Cortex of kidney (tissue), 1 donor: ENCODE results near the gene MBP.

Experiments used
- DNase-seq: peaks from one replicate; lab custom pipeline; 2025; lab: John Stamatoyannopoulos, UW

Gene MBP

DNA sequence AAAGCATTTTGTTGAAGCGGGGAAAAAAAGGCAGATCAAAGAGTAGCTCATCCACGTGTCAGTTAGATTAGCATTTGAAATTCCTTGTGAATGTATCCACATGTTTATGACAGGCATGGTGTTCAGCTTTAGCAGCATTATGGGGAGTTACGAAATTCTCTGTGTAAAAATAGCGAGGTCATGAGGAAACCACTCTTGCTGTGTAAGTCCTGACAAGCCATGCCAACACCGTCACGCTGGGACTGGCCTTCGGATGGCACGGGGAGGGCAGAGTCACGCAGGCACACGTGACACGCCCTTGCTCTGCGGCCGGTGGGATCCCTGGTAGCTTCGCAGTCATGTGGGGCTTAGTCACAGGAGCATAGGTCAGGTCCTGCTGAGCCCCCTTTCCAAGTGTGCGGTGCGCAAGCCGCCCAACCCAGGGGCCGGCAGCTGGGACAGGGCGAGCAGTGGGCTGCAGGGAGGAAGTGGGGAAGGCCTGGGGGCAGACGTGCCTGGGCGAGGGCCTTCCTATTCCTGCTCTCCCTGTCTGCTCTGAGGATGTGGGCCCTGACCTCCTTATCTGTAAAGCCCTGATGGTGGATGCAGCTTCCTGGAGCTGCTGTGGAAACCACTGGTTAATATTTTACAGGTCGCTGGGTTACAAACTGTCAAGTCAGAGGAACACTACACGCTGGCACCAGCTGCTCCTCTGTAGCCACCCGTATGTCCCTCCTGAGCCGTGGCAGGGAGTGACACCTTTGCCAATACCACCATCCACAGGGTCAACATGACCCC is 18.0 kb downstream of the MBP start:
- DNase-seq, result no peak

- no peak for DNase-seq
Observed at GRCh38 chr18:77114152-77114414, 18.5 kb downstream of the MBP start.

- DNase-seq, result no peak
Observed at GRCh38 chr18:77113361-77114151, 19.0 kb downstream of the MBP start.

DNA sequence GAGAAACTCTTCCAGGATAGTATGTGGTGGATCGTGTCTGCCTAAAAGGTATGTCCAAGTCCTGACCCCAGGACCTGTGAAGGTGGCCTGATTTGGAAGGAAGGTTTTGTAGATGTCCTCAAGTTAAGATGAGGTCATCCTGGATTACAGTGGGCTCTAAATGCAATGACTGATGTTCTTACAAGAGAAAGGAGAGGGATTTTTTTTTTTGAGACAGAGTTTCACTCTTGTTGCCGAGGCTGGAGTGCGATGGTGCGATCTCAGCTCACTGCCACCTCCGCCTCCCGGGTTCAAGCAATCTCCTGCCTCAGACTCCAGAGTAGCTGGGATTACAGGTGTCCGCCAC is 19.9 kb downstream of the MBP start:
- DNase-seq, result no peak

GRCh38 chr18:77111951-77112746 is 20.4 kb downstream of the MBP start:
- DNase-seq, result no peak

- DNase-seq, result no peak
Observed at GRCh38 chr18:77111449-77111848, 21.1 kb downstream of the MBP start.

GRCh38 chr18:77110936-77111335 is 21.6 kb downstream of the MBP start:
- DNase-seq, result no peak

GRCh38 chr18:77110400-77110799 is 22.2 kb downstream of the MBP start:
- no peak for DNase-seq

DNA sequence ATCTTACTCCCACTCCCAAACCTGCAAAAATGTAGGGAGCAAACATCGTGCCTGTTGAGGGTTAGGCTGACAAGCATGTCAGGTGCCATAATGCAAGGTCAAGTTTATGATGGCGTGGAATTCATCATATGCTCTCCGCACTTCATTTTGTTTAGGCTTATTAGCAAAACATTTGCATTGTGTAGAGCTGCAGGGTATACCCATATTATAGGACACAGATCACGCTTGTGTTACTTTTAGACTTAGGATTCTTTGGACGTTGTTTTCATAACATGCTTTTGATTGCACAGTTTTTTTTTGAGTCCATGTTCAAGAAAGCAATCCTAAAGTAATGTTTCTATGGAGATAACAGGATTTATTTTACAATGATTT is 22.9 kb downstream of the MBP start:
- DNase-seq, result no peak

DNA sequence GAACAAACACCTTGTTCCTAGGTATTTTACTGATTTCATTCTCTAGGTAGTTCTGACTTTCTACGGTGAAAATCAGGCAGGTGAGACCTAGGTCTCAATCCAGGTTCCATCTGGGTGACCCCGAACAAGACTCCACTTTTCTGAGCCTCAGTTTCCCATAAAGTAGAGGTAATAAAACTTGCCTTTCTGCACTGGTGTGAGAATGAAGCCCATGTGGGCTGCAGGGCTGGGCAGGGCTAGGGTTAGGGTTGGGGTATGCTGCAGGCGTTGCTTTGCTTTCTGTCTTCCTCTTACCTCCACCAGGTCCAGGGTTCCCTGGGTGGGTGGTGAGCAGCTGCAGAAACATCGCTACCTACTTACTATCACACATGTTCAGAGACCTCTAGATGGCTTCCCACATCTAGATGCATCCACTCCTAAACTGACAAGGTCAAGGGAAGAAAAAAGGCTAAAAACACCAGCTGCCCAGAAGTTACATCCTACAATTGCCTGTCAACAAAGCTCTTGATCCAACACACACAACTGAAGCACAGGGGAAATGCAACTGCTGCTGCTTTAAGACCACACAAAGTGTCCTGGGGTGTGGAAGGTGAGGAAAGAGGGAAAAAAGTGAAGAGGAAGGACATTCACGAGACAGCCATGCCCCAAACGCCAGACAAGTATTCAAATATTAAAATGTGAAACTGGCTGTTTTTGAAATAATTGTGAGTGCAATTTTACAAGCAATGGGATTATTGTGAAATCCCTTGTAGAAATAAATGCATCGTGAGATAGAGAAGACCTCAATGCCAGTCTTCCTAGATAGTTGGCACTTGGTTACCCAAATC is 23.5 kb downstream of the MBP start:
- DNase-seq, result no peak

DNA sequence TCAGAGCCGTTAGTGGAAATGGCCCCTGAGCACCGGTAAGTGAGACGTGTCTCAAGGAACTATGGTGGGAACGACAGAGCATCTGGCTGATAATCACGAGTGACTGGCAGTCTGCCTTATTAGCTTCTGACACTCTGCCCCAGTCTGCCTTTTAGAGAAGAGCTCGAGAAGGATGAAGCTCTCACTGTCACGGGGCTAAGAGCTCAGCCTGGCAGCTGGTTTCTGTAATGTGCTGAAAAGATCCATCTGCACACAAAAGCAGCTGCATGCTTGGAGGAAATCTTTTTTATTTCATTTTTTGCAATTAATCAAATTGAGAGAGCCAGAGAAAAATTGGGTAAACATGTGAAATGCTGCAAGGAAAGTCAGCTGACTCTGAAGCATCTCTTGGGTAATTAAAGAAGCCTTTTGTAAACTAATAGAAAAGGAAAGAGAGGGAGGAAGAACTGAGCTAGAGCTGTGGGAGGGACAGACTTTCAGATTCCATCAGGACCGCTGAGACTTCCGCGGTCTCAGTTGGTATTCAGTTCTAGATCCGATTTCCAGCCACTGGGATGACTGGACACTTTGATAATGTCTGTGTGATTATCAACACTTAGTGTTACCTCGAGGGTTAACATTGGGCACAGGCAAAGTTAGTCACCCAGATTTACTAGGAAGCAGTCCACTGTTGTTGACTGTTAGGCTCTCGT is 24.4 kb downstream of the MBP start:
- DNase-seq, result no peak

DNA sequence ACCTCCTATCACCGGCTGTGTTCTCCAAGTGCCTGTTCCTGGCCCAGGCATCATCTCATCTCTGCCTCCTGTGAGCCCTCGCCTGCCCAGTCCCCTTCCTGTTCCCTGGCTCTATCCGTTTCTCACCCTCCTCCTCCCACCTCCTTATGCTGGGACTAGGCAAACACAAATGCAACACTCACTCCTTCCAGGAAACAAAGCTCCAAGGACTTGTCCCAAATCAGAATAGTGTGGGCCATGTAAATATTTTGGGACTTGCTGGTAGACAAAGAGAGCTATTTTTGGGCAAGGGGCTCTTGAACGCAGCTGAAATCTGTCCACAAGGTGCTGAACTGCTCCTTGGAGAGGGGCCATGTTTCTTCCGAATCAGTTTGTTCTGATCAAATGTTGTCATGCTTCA is 25.3 kb downstream of the MBP start:
- no peak for DNase-seq

DNA sequence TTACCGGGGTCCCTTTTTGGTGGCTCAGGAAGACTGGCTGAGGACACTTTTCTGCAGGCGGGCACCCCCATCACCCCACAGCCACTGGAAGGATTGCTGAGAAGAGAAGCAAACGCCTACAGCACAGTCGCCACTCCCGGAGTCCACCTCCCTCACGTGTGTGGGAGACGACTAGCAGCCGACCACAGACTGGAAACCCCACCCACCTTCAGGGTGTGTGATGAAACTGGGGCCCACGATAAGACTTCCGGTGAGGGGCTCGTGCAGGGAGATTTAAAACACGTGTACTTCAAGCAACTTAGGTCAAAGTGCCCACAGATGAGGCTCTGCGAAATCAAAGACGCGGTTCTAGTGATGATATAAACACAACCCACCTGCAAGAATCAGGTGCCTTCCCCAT is 26.3 kb downstream of the MBP start:
- no peak for DNase-seq

DNA sequence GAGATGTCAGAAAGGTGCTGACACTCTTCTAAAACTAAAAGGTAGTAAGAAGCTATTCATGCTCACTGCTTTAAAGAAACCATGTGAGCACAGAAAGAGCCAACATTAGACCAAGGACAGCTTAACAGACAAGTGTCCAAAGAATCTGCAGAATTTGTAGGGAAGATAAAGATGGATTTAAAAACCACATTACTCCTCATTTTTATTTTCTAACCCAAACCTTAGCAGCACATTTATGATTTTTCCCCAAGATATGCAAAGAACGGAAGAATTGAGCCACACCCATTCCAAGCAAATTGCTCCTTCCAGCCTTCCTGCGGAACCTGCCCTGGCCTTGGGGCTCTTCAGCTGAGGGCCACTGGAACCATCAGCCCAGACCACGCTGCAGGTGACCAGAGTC is 26.9 kb downstream of the MBP start:
- DNase-seq, result no peak

DNA sequence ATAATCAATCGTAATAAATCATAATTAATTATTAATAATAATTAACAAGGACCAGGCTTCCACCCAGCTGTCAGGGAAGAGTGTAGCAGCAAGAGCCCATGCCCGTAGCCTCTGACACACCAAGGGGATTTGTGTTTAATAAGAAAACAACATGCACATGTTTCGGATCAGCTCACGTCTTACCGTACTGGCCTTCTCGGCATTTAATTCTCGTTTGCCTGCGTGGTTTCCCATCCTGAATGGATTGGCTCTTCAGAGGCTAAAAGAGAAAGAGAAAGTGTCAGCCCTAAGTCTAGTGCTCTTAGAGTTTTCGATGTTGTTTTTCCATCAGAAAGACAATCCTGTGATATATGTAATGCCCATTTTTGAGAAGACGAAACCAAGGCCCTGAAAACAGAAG is 27.6 kb downstream of the MBP start:
- no peak for DNase-seq

DNA sequence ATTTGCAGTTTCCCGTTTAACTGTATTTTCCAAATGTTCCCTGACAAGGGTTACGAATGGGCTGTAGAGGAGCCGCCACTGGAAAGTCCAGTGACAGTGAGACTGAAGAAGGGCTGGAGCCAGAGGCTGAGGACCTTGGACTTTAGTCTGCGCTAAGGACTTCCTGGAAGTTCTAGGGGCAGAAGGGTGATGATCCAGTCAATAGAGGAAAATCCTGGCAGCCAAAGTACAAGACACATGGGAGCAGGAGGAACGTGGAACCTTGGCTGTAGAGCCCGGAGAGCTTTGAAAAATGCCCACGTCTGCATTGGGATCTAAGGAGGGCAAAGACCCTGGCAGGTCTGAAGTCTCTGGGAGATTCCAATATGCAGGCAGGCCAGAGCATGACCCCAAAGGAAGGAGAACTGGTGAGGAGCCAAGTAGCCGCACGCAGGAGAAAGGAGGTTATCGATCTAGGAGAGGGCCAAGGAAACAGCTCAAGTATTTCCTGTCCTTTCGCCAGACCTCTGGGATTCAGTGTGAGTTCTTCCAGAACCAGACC is 28.5 kb downstream of the MBP start:
- DNase-seq, result no peak

GRCh38 chr18:77103187-77103850 is 29.3 kb downstream of the MBP start:
- DNase-seq, result no peak

DNA sequence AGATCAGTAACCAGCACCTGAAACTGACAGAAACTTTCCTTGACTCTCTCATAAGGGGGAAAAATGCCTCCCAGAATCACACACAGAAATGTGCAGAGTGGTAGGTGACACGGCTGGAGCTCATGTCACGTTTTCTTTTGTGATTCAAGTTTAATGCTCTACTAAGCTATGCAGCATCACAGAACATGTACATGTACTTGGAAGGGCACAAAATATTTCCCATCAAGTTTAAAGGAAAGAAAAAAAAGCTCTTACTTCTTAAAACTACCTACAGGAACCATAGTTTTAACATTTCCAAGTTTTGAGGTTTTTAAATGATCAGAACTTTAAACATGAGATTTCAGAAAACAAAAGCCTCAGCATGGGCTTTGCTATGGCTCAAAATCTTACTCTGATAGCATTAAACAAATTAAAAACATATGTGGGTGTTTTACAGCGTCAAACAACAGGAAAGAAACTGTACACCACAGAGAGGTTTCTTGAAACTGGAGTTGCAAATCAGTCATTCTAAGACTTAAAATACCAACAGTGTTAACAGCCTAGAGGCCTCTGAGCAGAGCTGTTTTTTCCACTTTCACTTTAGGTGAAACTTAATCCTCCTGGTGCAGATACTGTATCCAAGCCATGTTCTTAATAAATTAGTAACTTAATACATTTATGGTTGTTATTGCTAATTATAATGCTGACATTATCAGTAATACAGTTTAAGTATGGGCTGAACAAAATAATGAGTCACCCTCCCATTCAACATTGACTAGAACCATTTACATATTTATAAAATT is 30.1 kb downstream of the MBP start:
- DNase-seq, result no peak

GRCh38 chr18:77101410-77102258 is 30.9 kb downstream of the MBP start:
- DNase-seq, result no peak
